Type B pancreatic cell (in vitro differentiated cells): ENCODE data around the gene SYT12. TPM values are rescaled to one million over a fixed set of nuclear protein-coding genes. Genes with fewer than 3 reads are reported as not detected.

Source experiments
- DNase-seq: peaks from one replicate; pipeline ENCODE4 v3.0.0; 2021; ENCODE audit warnings: mixed read lengths; ENCODE audit not compliant: unreplicated experiment; ENCODE audit errors: extremely low spot score
- H3K27ac Mint-ChIP-seq: 2 replicates; pipeline ENCODE4 v1.8.0; 2021; ENCODE audit warnings: mild to moderate bottlenecking, mixed read lengths
- H3K27me3 Mint-ChIP-seq: 2 replicates; pipeline ENCODE4 v1.8.0; 2021; ENCODE audit warnings: mixed read lengths
- H3K36me3 Mint-ChIP-seq: 2 replicates; pipeline ENCODE4 v1.8.0; 2021; ENCODE audit warnings: mixed read lengths
- H3K4me1 Mint-ChIP-seq: one replicate; pipeline ENCODE4 v1.8.0; 2021; ENCODE audit warnings: mixed read lengths; ENCODE audit not compliant: unreplicated experiment
- H3K4me3 Mint-ChIP-seq: 2 replicates; pipeline ENCODE4 v1.8.0; 2021; ENCODE audit warnings: mild to moderate bottlenecking, mixed read lengths
- H3K9me3 Mint-ChIP-seq: 2 replicates; pipeline ENCODE4 v1.8.0; 2021; ENCODE audit warnings: mixed read lengths
- total RNA-seq: library from RNA; stranded (reverse); gene quantifications from 2 replicates; pipeline ENCODE4 v1.2.1, GENCODE V29; 2021; ENCODE audit warnings: low replicate concordance
- TF ChIP-seq, protein P1 (sequence below): fragments of 200-600 bp; sonication (generic); conservative IDR thresholded peaks from 2 replicates; pipeline ENCODE4 v1.5.0; 2021; ENCODE audit warnings: antibody characterized with exemption, mild to moderate bottlenecking

SYT12 gene
- total RNA-seq, 1 donor from 2014 or later, result 0.24 TPM

DNA sequence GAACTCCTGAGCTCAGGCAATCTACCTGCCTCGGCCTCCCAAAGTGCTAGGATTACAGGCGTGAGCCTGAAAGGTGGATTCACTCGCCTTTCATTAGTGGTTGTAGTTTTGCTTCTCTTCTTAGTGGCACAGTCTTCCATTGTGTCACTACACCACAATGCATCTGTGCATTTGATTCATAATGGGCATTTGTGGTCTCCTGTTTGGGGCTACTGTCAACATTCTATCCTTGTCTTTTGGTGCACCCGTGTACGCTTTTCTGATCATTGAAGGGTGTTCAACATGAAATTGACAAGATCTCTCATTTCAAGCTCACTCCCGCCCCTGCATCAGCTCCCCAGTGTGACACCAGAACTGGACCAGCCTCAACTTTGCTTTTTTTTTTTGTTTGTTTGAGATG is 2.0 kb upstream of the SYT12 start:
- Mint-ChIP-seq H3K36me3 (no peaks in the 10 kb centered on the region), H3K9me3 (no peaks in the 10 kb centered on the region), H3K27me3 (peaks cover 54% of the 10 kb centered on the region), H3K27ac (no peak overlapping the region), H3K4me1 (peaks cover 4% of the 10 kb centered on the region), H3K4me3 (no peak overlapping the region)
- DNase-seq, result no peak
- TF ChIP-seq, protein P1, sequence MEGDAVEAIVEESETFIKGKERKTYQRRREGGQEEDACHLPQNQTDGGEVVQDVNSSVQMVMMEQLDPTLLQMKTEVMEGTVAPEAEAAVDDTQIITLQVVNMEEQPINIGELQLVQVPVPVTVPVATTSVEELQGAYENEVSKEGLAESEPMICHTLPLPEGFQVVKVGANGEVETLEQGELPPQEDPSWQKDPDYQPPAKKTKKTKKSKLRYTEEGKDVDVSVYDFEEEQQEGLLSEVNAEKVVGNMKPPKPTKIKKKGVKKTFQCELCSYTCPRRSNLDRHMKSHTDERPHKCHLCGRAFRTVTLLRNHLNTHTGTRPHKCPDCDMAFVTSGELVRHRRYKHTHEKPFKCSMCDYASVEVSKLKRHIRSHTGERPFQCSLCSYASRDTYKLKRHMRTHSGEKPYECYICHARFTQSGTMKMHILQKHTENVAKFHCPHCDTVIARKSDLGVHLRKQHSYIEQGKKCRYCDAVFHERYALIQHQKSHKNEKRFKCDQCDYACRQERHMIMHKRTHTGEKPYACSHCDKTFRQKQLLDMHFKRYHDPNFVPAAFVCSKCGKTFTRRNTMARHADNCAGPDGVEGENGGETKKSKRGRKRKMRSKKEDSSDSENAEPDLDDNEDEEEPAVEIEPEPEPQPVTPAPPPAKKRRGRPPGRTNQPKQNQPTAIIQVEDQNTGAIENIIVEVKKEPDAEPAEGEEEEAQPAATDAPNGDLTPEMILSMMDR, result no peak

DNA sequence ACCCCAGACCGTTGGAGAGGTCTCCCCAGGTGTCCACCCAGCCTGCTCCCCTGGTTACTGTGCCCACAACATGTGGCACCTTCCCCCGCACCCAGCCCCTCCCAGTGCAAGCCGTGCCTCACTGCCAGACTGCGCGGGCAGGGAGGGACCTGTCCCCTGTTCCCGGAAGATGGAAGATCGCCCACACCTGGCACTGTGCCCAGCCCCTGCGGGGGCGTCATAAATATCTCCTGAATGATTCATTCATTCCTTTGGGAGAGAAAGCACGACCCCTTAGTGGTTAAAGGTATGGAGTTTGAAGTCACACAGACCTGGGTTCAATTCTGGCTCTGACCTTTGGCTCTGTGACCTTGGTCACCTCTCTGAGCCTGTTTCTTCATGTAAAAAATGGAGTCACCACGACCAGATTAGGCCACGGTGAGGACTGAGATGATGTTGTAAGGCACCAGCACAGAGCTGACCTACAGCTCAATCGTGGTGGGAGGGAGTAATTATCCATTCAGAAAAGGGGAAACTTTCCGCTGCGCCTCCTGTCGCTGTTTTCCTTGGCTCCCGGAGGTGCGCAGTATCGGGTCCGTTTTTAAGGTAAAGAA is 497 bp upstream of the SYT12 start:
- no peak for DNase-seq
- Mint-ChIP-seq H3K4me1 (peaks cover 4% of the 10 kb centered on the region), H3K36me3 (no peaks in the 10 kb centered on the region), H3K27me3 (peaks cover 62% of the 10 kb centered on the region), H3K27ac (no peak overlapping the region), H3K4me3 (peak overlapping the region; percentile 81), H3K9me3 (no peaks in the 10 kb centered on the region)
- TF ChIP-seq, protein P1, result no peak

DNA sequence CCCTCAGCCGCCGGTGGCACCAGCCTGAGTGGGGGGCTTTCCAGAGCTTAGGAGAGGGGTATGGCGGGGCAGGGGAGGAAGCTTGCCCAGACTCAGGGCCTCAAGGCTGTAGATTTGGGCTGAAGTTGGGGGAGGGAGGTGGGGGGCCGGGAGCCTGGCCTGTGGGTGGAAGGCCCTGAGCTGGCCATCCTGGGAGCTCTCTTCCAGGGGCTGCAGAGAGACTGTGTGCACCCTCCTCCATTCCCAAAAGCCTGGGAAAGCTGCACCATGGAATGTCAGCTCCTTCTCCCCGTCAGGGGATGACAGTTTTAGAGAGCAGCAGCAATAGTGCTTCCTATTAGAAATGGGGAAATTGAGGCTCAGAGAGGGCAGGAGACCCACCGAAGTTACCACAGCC is 1.0 kb downstream of the SYT12 start:
- Mint-ChIP-seq H3K27me3 (peaks cover 62% of the 10 kb centered on the region), H3K9me3 (no peaks in the 10 kb centered on the region), H3K27ac (no peak overlapping the region), H3K36me3 (no peaks in the 10 kb centered on the region), H3K4me1 (peaks cover 4% of the 10 kb centered on the region), H3K4me3 (peak overlapping the region; percentile 89)
- no peak for DNase-seq
- TF ChIP-seq, protein P1, result no peak

DNA sequence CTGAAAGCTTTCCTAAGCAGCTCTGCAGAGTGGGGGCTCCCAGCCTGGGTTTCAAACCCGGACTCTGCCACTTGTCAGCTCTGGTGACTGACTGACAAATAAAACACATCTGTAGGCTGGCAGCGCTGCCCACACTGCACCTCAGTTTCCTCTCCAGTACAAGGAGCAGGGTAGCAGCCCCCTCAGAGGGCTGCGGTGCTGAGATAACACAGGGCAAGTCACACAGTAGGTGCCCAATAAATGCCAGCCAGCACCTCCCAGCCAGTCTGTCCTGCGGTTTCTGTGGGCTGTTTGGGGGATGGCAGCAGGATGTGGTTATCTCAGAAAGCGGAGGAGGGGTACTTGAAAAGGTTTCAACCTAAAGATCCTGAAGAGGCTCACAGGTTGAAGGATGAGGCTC is 1.5 kb downstream of the SYT12 start:
- no peak overlapping the region for H3K27ac Mint-ChIP-seq
- TF ChIP-seq, protein P1, result no peak
- no peak for DNase-seq
- peaks cover 62% of the 10 kb centered on the region for H3K27me3 Mint-ChIP-seq
- H3K9me3 Mint-ChIP-seq, result no peaks in the 10 kb centered on the region
- no peaks in the 10 kb centered on the region for H3K36me3 Mint-ChIP-seq
- peaks cover 4% of the 10 kb centered on the region for H3K4me1 Mint-ChIP-seq
- no peak overlapping the region for H3K4me3 Mint-ChIP-seq

DNA sequence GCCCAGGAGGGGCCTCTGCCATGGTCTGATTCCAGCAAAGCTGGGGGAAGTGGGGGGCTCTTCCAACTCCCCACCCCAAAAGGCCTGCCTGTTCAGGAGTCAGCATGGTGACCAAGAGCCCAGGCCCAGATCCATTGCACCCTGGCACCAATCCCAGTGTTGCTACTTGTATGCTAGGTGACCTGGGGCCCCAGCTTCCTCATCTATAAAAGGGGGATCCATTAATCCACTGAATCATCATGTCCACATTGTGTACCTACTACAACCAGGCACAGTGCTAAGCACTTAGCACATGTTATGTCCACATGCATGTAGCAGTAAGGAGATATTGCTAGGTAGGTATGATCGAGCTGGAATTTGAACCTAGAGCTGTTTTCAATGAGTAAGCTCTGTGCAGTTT is 2.0 kb downstream of the SYT12 start:
- Mint-ChIP-seq H3K4me1 (peaks cover 4% of the 10 kb centered on the region), H3K27ac (no peak overlapping the region), H3K9me3 (no peaks in the 10 kb centered on the region), H3K27me3 (peaks cover 60% of the 10 kb centered on the region), H3K36me3 (no peaks in the 10 kb centered on the region), H3K4me3 (no peak overlapping the region)
- TF ChIP-seq, protein P1, result no peak
- no peak for DNase-seq

DNA sequence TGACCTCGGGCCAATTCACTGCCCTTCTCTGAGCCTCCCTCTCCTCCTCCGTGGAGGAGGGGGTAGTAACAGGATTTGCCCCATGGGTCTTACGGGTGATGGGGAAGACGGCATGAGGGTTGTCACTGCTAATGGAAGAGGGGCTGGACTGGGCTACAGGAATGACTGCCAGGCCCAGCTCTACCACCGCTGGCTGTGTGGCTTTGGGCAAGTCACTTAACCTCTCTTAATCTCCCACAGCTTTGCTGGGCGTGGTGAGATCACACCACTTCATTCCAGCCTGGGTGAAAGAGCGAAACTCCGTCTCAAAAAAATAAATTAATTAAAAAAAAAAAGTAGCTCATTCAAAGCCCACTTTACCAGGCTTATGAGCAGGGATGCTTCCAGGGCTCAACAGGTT is 2.8 kb downstream of the SYT12 start:
- H3K4me3 Mint-ChIP-seq, result no peak overlapping the region
- H3K36me3 Mint-ChIP-seq, result no peaks in the 10 kb centered on the region
- peaks cover 54% of the 10 kb centered on the region for H3K27me3 Mint-ChIP-seq
- no peak for DNase-seq
- H3K27ac Mint-ChIP-seq, result no peak overlapping the region
- H3K4me1 Mint-ChIP-seq, result peaks cover 4% of the 10 kb centered on the region
- TF ChIP-seq, protein P1, result no peak
- H3K9me3 Mint-ChIP-seq, result no peaks in the 10 kb centered on the region
